GM21529 (cell line): ENCODE data around the gene CPA4.

Source experiments
- ATAC-seq: cut with Tn5 transposase; IDR thresholded peaks from one replicate; pipeline ENCODE4 v1.9.1; 2021; ENCODE audit not compliant: unreplicated experiment

Gene CPA4

GRCh38 chr7:130362251-130362816 is 69.4 kb downstream of the CPA4 start:
- ATAC-seq, result no peak

- peak; percentile 45 for ATAC-seq
Measured at GRCh38 chr7:130363026-130363847, 70.3 kb downstream of the CPA4 start.

- no peak for ATAC-seq
Measured at GRCh38 chr7:130364451-130364850, 71.5 kb downstream of the CPA4 start.

GRCh38 chr7:130365088-130365487 is 72.1 kb downstream of the CPA4 start:
- no peak for ATAC-seq

- ATAC-seq, result peak; percentile 62
Measured at GRCh38 chr7:130365511-130366441, 72.8 kb downstream of the CPA4 start.

- ATAC-seq, result no peak
Measured at GRCh38 chr7:130366564-130366963, 73.6 kb downstream of the CPA4 start.

- no peak for ATAC-seq
Measured at GRCh38 chr7:130367088-130367755, 74.3 kb downstream of the CPA4 start.

GRCh38 chr7:130367836-130368746 is 75.1 kb downstream of the CPA4 start:
- ATAC-seq, result no peak

- no peak for ATAC-seq
Measured at GRCh38 chr7:130369110-130369711, 76.2 kb downstream of the CPA4 start.

- ATAC-seq, result no peak
Measured at GRCh38 chr7:130369831-130370550, 77.0 kb downstream of the CPA4 start.

- no peak for ATAC-seq
Measured at GRCh38 chr7:130371046-130371445, 78.1 kb downstream of the CPA4 start.

GRCh38 chr7:130372402-130373165 is 79.6 kb downstream of the CPA4 start:
- no peak for ATAC-seq
